GM12878 (cell line): ENCODE results near the gene TTLL11. TPM values are rescaled to one million over a fixed set of nuclear protein-coding genes. Genes with fewer than 3 reads are reported as not detected.

Source experiments
- ATAC-seq: fragments of 200-7000 bp; cut with Tn5 transposase; 3 replicates; pipeline ENCODE4 v1.9.1; 2020; ENCODE audit warnings: mild to moderate bottlenecking, moderate library complexity
- BruUV-seq: library from RNA; stranded (reverse); fragments of 400-500 nt; replicated peaks from 2 replicates; lab custom pipeline; 2021; lab: Mats Ljungman, UMichigan
- CTCF ChIA-PET: fragments of 300-600 bp; sonication (Branson Sonifier 250); formaldehyde crosslinking; extraction: SDS; loops from one replicate; lab custom pipeline; 2021; ENCODE audit warnings: inconsistent platforms; lab: Yijun Ruan, JAX
- POLR2A ChIA-PET: fragments of 350-600 bp; formaldehyde crosslinking; extraction: SDS; loops from one replicate; lab custom pipeline; 2021; ENCODE audit warnings: inconsistent platforms; lab: Charles Lee
- RAD21 ChIA-PET: fragments of 300-600 bp; sonication (Branson Sonifier 250); formaldehyde crosslinking; loops from one replicate; lab custom pipeline; 2023; ENCODE audit warnings: antibody characterized with exemption; ENCODE audit not compliant: unreplicated experiment; lab: Charles Lee
- SMC1A ChIA-PET: fragments of 300-600 bp; sonication (Branson Sonifier 250); formaldehyde crosslinking; loops from one replicate; lab custom pipeline; 2023; ENCODE audit not compliant: unreplicated experiment, uncharacterized antibody; lab: Charles Lee
- DNase-seq: peaks from one replicate; pipeline ENCODE4 v3.0.0-alpha.2; 2011; ENCODE audit warnings: low read depth, low spot score
- FAIRE-seq: peaks from 3 replicates; lab custom pipeline; 2011; peaks lifted over from hg19 to GRCh38; lab: Jason Lieb, UNC
- H2AFZ ChIP-seq: 2 replicates; pipeline ENCODE4 v1.6.0; 2011; ENCODE audit warnings: low read depth, low read length, control low read depth; ENCODE audit not compliant: control insufficient read depth
- H3K27ac ChIP-seq: 2 replicates; pipeline ENCODE4 v1.5.1; 2011; ENCODE audit warnings: control low read depth; ENCODE audit not compliant: control insufficient read depth, insufficient read depth
- H3K27me3 ChIP-seq, 2 experiments: replicated peaks in 1 of 2; 2 replicates each; pipeline versions ENCODE4 v1.6.0 to v1.6.1; 2011; ENCODE audit warnings: low read length in 1 of 2; ENCODE audit not compliant: control insufficient read depth in 2 of 2, insufficient read depth in 2 of 2
- H3K36me3 ChIP-seq, 2 experiments: 2 replicates each; pipeline ENCODE4 v1.5.1; 2011; ENCODE audit warnings: low read length in 1 of 2; ENCODE audit not compliant: control insufficient read depth in 2 of 2, insufficient read depth in 2 of 2
- H3K4me1 ChIP-seq: 2 replicates; pipeline ENCODE4 v1.6.1; 2011; ENCODE audit warnings: mild to moderate bottlenecking, low read length, moderate library complexity, mixed read lengths; ENCODE audit not compliant: control insufficient read depth, insufficient read depth
- H3K4me2 ChIP-seq: 2 replicates; pipeline ENCODE4 v1.6.0; 2011; ENCODE audit warnings: control low read depth; ENCODE audit not compliant: control insufficient read depth, insufficient read depth
- H3K4me3 ChIP-seq: fragments of 200-600 bp; sonication (generic); 2 replicates; pipeline ENCODE4 v1.5.1; 2016
- H3K79me2 ChIP-seq: 2 replicates; pipeline ENCODE4 v1.6.0; 2011; ENCODE audit warnings: low read length; ENCODE audit not compliant: control insufficient read depth, insufficient read depth
- H3K9ac ChIP-seq: 2 replicates; pipeline ENCODE4 v1.8.0; 2011; ENCODE audit warnings: low read length, control low read depth, mixed read lengths; ENCODE audit not compliant: control insufficient read depth, insufficient read depth
- H3K9me3 ChIP-seq: replicated peaks from 3 replicates; pipeline ENCODE4 v1.5.1; 2011; ENCODE audit warnings: mild to moderate bottlenecking, low read length; ENCODE audit not compliant: control insufficient read depth, insufficient read depth
- H4K20me1 ChIP-seq: 2 replicates; pipeline ENCODE4 v1.6.0; 2011; ENCODE audit not compliant: control insufficient read depth, insufficient read depth
- BACH1 ChIP-seq: fragments of 450-650 bp; IDR thresholded peaks from 2 replicates; pipeline ENCODE4 v1.6.1; 2017; ENCODE audit warnings: mild to moderate bottlenecking, borderline replicate concordance
- E4F1 ChIP-seq: fragments of 450-650 bp; IDR thresholded peaks from 2 replicates; pipeline ENCODE4 v1.6.1; 2018; ENCODE audit warnings: borderline replicate concordance, mild to moderate bottlenecking; ENCODE audit not compliant: partially characterized antibody
- EED ChIP-seq: sonication (generic); IDR thresholded peaks from 2 replicates; pipeline ENCODE4 v1.6.1; 2016; ENCODE audit warnings: antibody characterized with exemption, low read depth
- ESRRA ChIP-seq: IDR thresholded peaks from 2 replicates; pipeline ENCODE4 v1.6.1; 2012; ENCODE audit warnings: mild to moderate bottlenecking, low read length, improper control_type of control experiment
- KAT2A ChIP-seq: conservative IDR thresholded peaks from 2 replicates; pipeline ENCODE4 v1.6.1; 2011; ENCODE audit warnings: low read depth, low read length; ENCODE audit not compliant: control insufficient read depth
- KLF5 ChIP-seq: fragments of 450-650 bp; IDR thresholded peaks from 2 replicates; pipeline ENCODE4 v1.6.1; 2014; ENCODE audit warnings: mild to moderate bottlenecking; ENCODE audit not compliant: partially characterized antibody
- MEF2A ChIP-seq: IDR thresholded peaks from 2 replicates; pipeline ENCODE4 v1.6.1; 2011; ENCODE audit warnings: low read depth, mild to moderate bottlenecking, low read length, moderate library complexity; ENCODE audit not compliant: insufficient read depth
- NFXL1 ChIP-seq: fragments of 450-650 bp; IDR thresholded peaks from 2 replicates; pipeline ENCODE4 v1.6.1; 2017; ENCODE audit warnings: antibody characterized with exemption, mild to moderate bottlenecking, borderline replicate concordance
- PAX5 ChIP-seq: IDR thresholded peaks from 2 replicates; pipeline ENCODE4 v1.6.1; 2011; ENCODE audit warnings: low read depth, low read length, borderline replicate concordance
- POLR2AphosphoS5 ChIP-seq: IDR thresholded peaks from 2 replicates; pipeline ENCODE4 v1.6.1; 2011; ENCODE audit warnings: mild to moderate bottlenecking, low read length, inconsistent platforms
- SMAD5 ChIP-seq: IDR thresholded peaks from 2 replicates; pipeline ENCODE4 v1.6.1; 2016; ENCODE audit warnings: antibody characterized with exemption, low read depth
- ZBED1 ChIP-seq: IDR thresholded peaks from 2 replicates; pipeline ENCODE4 v1.6.1; 2016; ENCODE audit warnings: borderline replicate concordance
- ZNF622 ChIP-seq: fragments of 450-650 bp; IDR thresholded peaks from 2 replicates; pipeline ENCODE4 v1.6.1; 2017; ENCODE audit warnings: mild to moderate bottlenecking, inconsistent platforms
- WGBS: methylation state at CpG from one replicate; pipeline ENCODE4 v1.1.6; 2016; ENCODE audit warnings: low lambda C conversion rate; ENCODE audit not compliant: insufficient replicate concordance, insufficient coverage; ENCODE audit errors: missing lambda C conversion rate; 5-methylcytosine and 5-hydroxymethylcytosine counted together
- in situ Hi-C: fragments of 300-500 bp; cut with MboI; formaldehyde crosslinking; loops from 9 replicates; pipeline ENCODE4 v1.14.3; 2018; ENCODE audit warnings: mixed read lengths
- intact Hi-C: fragments of 100-400 bp; cut with micrococcal nuclease; formaldehyde crosslinking; loops from one replicate; pipeline ENCODE4 v1.14.2; 2022; ENCODE audit not compliant: unreplicated experiment
- polyA plus RNA-seq, 11 experiments: library from polyadenylated mRNA; depleted of rRNA in 4 of 11; unstranded in 6 of 11; stranded (reverse) in 5 of 11; fragments of >200 nt; fragmentation: Nextera tagmentation in 4 of 11; fragmentation: Illumina TruSeq in 1 of 11; extraction: Ambion mirVana in 4 of 11; extraction: Trizol in 1 of 11; gene quantifications; 1 replicate in 1 of 11; 2 replicates in 10 of 11; pipeline versions ENCODE4 v1.2.1 to v1.2.3, GENCODE V29; 2011 to 2016; ENCODE audit warnings: inconsistent platforms in 2 of 11, missing spikeins in 2 of 11, low read depth in 1 of 11
- total RNA-seq, 4 experiments: library from RNA; depleted of rRNA in 3 of 4; stranded (reverse); fragments of >200 nt in 3 of 4; fragmentation: Illumina TruSeq in 1 of 4; extraction: Trizol in 1 of 4; gene quantifications; 2 replicates each; pipeline versions ENCODE4 v1.2.1 to v1.2.3, GENCODE V29; 2013 to 2021
- TF ChIP-seq, protein P1 (sequence below): fragments of 450-650 bp; IDR thresholded peaks from 2 replicates; pipeline ENCODE4 v1.6.1; 2016; ENCODE audit warnings: mild to moderate bottlenecking
- TF ChIP-seq, protein P2 (sequence below): IDR thresholded peaks from 2 replicates; pipeline ENCODE4 v1.6.1; 2012; ENCODE audit warnings: low read depth, low read length, improper control_type of control experiment
- TF ChIP-seq, protein P3 (sequence below): fragments of 450-650 bp; IDR thresholded peaks from 2 replicates; pipeline ENCODE4 v1.6.1; 2017; ENCODE audit warnings: mild to moderate bottlenecking

The TTLL11 gene
- total and polyA plus RNA-seq, 10 of the 15 experiments (the other 5 are each of a cell fraction or from before 2014, with no cell fraction given), result 1.2 to 3.7 (median 2.9) TPM

- WGBS, result 3% methylated on average over 2 of the region's 2 CpGs
- SMC1A ChIA-PET, result no interaction called here
- Histone ChIP-seq H3K27ac (no peak overlapping the region), H3K36me3 (no peaks in the 10 kb centered on the region), H2AFZ (no peak overlapping the region), H3K9ac (no peak overlapping the region), H3K4me3 (no peak overlapping the region), H3K9me3 (no peaks in the 10 kb centered on the region), H3K27me3 (peaks cover 0 to 3% of the 10 kb centered on the region in 2 experiments; a peak in 1 of 4 replicates), H3K4me1 (no peaks in the 10 kb centered on the region), H3K79me2 (no peaks in the 10 kb centered on the region), H4K20me1 (no peaks in the 10 kb centered on the region), H3K4me2 (no peak overlapping the region)
- ATAC-seq, result no peak
- in situ Hi-C loops, result no loop called here
- RAD21 ChIA-PET, result no interaction called here
- intact Hi-C loops, result no loop called here
- no peak for FAIRE-seq
- CTCF ChIA-PET, result no interaction called here
- no TSS peak for BruUV-seq
- no peak for DNase-seq
- POLR2A ChIA-PET, result no interaction called here
- TF ChIP-seq BACH1 (no peak), ZNF622 (no peak), KAT2A (no peak), KLF5 (no peak), POLR2AphosphoS5 (no peak), PAX5 (no peak), ZBED1 (no peak), EED (no peak), SMAD5 (no peak), MEF2A (no peak), NFXL1 (no peak), ESRRA (no peak), E4F1 (no peak)
- TF ChIP-seq, protein P1, sequence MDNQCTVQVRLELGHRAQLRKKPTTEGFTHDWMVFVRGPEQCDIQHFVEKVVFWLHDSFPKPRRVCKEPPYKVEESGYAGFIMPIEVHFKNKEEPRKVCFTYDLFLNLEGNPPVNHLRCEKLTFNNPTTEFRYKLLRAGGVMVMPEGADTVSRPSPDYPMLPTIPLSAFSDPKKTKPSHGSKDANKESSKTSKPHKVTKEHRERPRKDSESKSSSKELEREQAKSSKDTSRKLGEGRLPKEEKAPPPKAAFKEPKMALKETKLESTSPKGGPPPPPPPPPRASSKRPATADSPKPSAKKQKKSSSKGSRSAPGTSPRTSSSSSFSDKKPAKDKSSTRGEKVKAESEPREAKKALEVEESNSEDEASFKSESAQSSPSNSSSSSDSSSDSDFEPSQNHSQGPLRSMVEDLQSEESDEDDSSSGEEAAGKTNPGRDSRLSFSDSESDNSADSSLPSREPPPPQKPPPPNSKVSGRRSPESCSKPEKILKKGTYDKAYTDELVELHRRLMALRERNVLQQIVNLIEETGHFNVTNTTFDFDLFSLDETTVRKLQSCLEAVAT, result no peak
- TF ChIP-seq, protein P2, sequence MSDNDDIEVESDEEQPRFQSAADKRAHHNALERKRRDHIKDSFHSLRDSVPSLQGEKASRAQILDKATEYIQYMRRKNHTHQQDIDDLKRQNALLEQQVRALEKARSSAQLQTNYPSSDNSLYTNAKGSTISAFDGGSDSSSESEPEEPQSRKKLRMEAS, result no peak
- TF ChIP-seq, protein P3, sequence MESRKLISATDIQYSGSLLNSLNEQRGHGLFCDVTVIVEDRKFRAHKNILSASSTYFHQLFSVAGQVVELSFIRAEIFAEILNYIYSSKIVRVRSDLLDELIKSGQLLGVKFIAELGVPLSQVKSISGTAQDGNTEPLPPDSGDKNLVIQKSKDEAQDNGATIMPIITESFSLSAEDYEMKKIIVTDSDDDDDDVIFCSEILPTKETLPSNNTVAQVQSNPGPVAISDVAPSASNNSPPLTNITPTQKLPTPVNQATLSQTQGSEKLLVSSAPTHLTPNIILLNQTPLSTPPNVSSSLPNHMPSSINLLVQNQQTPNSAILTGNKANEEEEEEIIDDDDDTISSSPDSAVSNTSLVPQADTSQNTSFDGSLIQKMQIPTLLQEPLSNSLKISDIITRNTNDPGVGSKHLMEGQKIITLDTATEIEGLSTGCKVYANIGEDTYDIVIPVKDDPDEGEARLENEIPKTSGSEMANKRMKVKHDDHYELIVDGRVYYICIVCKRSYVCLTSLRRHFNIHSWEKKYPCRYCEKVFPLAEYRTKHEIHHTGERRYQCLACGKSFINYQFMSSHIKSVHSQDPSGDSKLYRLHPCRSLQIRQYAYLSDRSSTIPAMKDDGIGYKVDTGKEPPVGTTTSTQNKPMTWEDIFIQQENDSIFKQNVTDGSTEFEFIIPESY, result no peak
Measured at GRCh38 chr9:121937240-121937639, 155.9 kb downstream of the TTLL11 start.
